H1 (cell line): ENCODE results near the gene ICA1.

ENCODE experiments used
- CEBPB ChIP-seq: IDR thresholded peaks from 2 replicates; pipeline ENCODE4 v1.6.1; 2012; ENCODE audit warnings: low read depth, low read length
- CTCF ChIP-seq, 3 experiments: IDR thresholded peaks; 1 replicate in 2 of 3; 2 replicates in 1 of 3; pipeline versions ENCODE4 v1.5.1 to v1.6.1; 2011; ENCODE audit warnings: low read length in 3 of 3, mild to moderate bottlenecking in 3 of 3, inconsistent platforms in 2 of 3, low read depth in 1 of 3, moderate library complexity in 1 of 3; ENCODE audit not compliant: insufficient read depth in 1 of 3; ENCODE audit errors: control extremely low read depth in 1 of 3
- POLR2AphosphoS5 ChIP-seq: IDR thresholded peaks from 2 replicates; pipeline ENCODE4 v1.6.1; 2011; ENCODE audit warnings: low read depth, low read length
- RBBP5 ChIP-seq: IDR thresholded peaks from 2 replicates; pipeline ENCODE4 v1.7.1; 2012; ENCODE audit warnings: low read depth, mild to moderate bottlenecking, inconsistent platforms, low read length, moderate library complexity, borderline replicate concordance
- ZNF274 ChIP-seq: IDR thresholded peaks from 2 replicates; pipeline ENCODE4 v1.7.0; 2012; ENCODE audit warnings: low read length, borderline replicate concordance; ENCODE audit errors: extremely low read depth

GRCh38 chr7:8232999-8233847 is 28.7 kb downstream of the ICA1 start:
- TF ChIP-seq RBBP5 (no peak), CTCF (IDR thresholded peaks at IDR 0.05; ENCODE audit: control extremely low read depth in 1 of 3, insufficient read depth in 1 of 3, low read depth in 1 of 3, low read length in 3 of 3) (no peak), CEBPB (no peak), POLR2AphosphoS5 (no peak), ZNF274 (no peak)
